Measurements from ENCODE around the gene BRI3BP. TPM values are rescaled to one million over a fixed set of nuclear protein-coding genes. Genes with fewer than 3 reads are reported as not detected.

BRI3BP gene
- total RNA-seq, 1 experiment from 2014 or later: 19.6 TPM

- H3K27me3 ChIP-seq (replicated peaks; ENCODE audit: control insufficient read depth, insufficient read depth, low read length): no peaks in the 10 kb centered on the region
- H3K36me3 Mint-ChIP-seq (ENCODE audit: insufficient read depth, unreplicated experiment): peaks cover 15% of the 10 kb centered on the region
- H3K9me3 ChIP-seq: no peaks in the 10 kb centered on the region
- H3K4me1 Mint-ChIP-seq (ENCODE audit: low read depth, unreplicated experiment): no peaks in the 10 kb centered on the region
- no peak overlapping the region for H3K4me3 Mint-ChIP-seq (ENCODE audit: unreplicated experiment)
- ChIA-PET CTCF (no interaction called here), POLR2A (interaction anchor here (0.7 kb wide), 1 partner anchor 33 kb away, joined by 5 read pairs; no protein-coding TSS in a partner anchor)
- H3K27me3 Mint-ChIP-seq (ENCODE audit: insufficient read depth, unreplicated experiment): no peaks in the 10 kb centered on the region
- DNase-seq: no peak
- intact Hi-C loops (cut with micrococcal nuclease; ENCODE audit: unreplicated experiment): no loop called here
- no peak for TF ChIP-seq CTCF (IDR thresholded peaks at IDR 0.05; ENCODE audit: insufficient read depth in 1 of 2, low read depth in 1 of 2, low read length in 1 of 2, severe bottlenecking in 1 of 2, unreplicated experiment in 1 of 2)
- no peak overlapping the region for H3K27ac Mint-ChIP-seq (ENCODE audit: unreplicated experiment)
- no peaks in the 10 kb centered on the region; the same call in 1 of the 2 replicates for H3K36me3 ChIP-seq (ENCODE audit: control insufficient read depth, insufficient read depth, low read length)
- H3K4me3 ChIP-seq (ENCODE audit: low read depth, low read length): no peak overlapping the region
- H3K4me1 ChIP-seq: no peaks in the 10 kb centered on the region
- no peaks in the 10 kb centered on the region for H3K9me3 Mint-ChIP-seq (ENCODE audit: unreplicated experiment)
- BruUV-seq (replicated peaks): no TSS peak
These were observed 28.3 kb downstream of the BRI3BP start for GRCh38 chr12:125021771-125022170.

- no peak overlapping the region for H3K27ac Mint-ChIP-seq (ENCODE audit: unreplicated experiment)
- no peaks in the 10 kb centered on the region for H3K27me3 Mint-ChIP-seq (ENCODE audit: insufficient read depth, unreplicated experiment)
- H3K4me3 Mint-ChIP-seq (ENCODE audit: unreplicated experiment): no peak overlapping the region
- H3K9me3 Mint-ChIP-seq (ENCODE audit: unreplicated experiment): no peaks in the 10 kb centered on the region
- Histone ChIP-seq H3K4me3 (ENCODE audit: low read depth, low read length) (no peak overlapping the region), H3K36me3 (ENCODE audit: control insufficient read depth, insufficient read depth, low read length) (no peaks in the 10 kb centered on the region; the same call in 1 of the 2 replicates), H3K9me3 (no peaks in the 10 kb centered on the region), H3K27me3 (replicated peaks; ENCODE audit: control insufficient read depth, insufficient read depth, low read length) (no peaks in the 10 kb centered on the region), H3K4me1 (no peaks in the 10 kb centered on the region)
- no TSS peak for BruUV-seq (replicated peaks)
- DNase-seq: no peak
- ChIA-PET POLR2A (no interaction called here), CTCF (no interaction called here)
- H3K4me1 Mint-ChIP-seq (ENCODE audit: low read depth, unreplicated experiment): no peaks in the 10 kb centered on the region
- intact Hi-C loops (cut with micrococcal nuclease; ENCODE audit: unreplicated experiment): no loop called here
- TF ChIP-seq CTCF (IDR thresholded peaks at IDR 0.05; ENCODE audit: insufficient read depth in 1 of 2, low read depth in 1 of 2, low read length in 1 of 2, severe bottlenecking in 1 of 2, unreplicated experiment in 1 of 2): no peak
- H3K36me3 Mint-ChIP-seq (ENCODE audit: insufficient read depth, unreplicated experiment): peaks cover 15% of the 10 kb centered on the region
These were observed 29.6 kb downstream of the BRI3BP start for GRCh38 chr12:125023065-125023464.

- intact Hi-C loops (cut with micrococcal nuclease; ENCODE audit: unreplicated experiment): no loop called here
- peaks cover 15% of the 10 kb centered on the region for H3K36me3 Mint-ChIP-seq (ENCODE audit: insufficient read depth, unreplicated experiment)
These were observed 31.6 kb downstream of the BRI3BP start for GRCh38 chr12:125024949-125025563.

More at GRCh38 chr12:125024949-125025563, 31.6 kb downstream of the BRI3BP start:
- no peak overlapping the region for H3K4me3 ChIP-seq (ENCODE audit: low read depth, low read length)
- no peaks in the 10 kb centered on the region for H3K36me3 ChIP-seq (ENCODE audit: control insufficient read depth, insufficient read depth, low read length)
- no peak for DNase-seq
- POLR2A ChIA-PET: no interaction called here
- H3K27me3 ChIP-seq (replicated peaks; ENCODE audit: control insufficient read depth, insufficient read depth, low read length): no peaks in the 10 kb centered on the region
- Mint-ChIP-seq H3K4me1 (ENCODE audit: low read depth, unreplicated experiment) (no peaks in the 10 kb centered on the region), H3K27me3 (ENCODE audit: insufficient read depth, unreplicated experiment) (no peaks in the 10 kb centered on the region), H3K9me3 (ENCODE audit: unreplicated experiment) (no peaks in the 10 kb centered on the region), H3K27ac (ENCODE audit: unreplicated experiment) (no peak overlapping the region), H3K4me3 (ENCODE audit: unreplicated experiment) (no peak overlapping the region)
- CTCF ChIA-PET: no interaction called here
- no peaks in the 10 kb centered on the region for H3K9me3 ChIP-seq
- TF ChIP-seq CTCF (IDR thresholded peaks at IDR 0.05; ENCODE audit: insufficient read depth in 1 of 2, low read depth in 1 of 2, low read length in 1 of 2, severe bottlenecking in 1 of 2, unreplicated experiment in 1 of 2): no peak
- no peaks in the 10 kb centered on the region for H3K4me1 ChIP-seq
- BruUV-seq (replicated peaks): no TSS peak

Measured in Caco-2 (cell line).